HCT116 (cell line): Measurements from ENCODE around the gene SRP68. TPM values are rescaled to one million over a fixed set of nuclear protein-coding genes. Genes with fewer than 3 reads are reported as not detected.

Experiments
- CEBPB ChIP-seq: IDR thresholded peaks from 2 replicates; pipeline ENCODE4 v1.6.1; 2012; ENCODE audit warnings: low read depth
- ELF1 ChIP-seq: IDR thresholded peaks from 2 replicates; pipeline ENCODE4 v1.6.1; 2012; ENCODE audit warnings: low read depth, borderline replicate concordance
- JUND ChIP-seq: IDR thresholded peaks from 2 replicates; pipeline ENCODE4 v1.6.1; 2012
- RAD21 ChIP-seq: IDR thresholded peaks from 2 replicates; pipeline ENCODE4 v1.6.1; 2012; ENCODE audit warnings: low read depth, mild to moderate bottlenecking
- SIN3A ChIP-seq: IDR thresholded peaks from 2 replicates; pipeline ENCODE4 v1.6.1; 2012; ENCODE audit warnings: low read depth
- SRF ChIP-seq: IDR thresholded peaks from 2 replicates; pipeline ENCODE4 v1.6.1; 2012; ENCODE audit warnings: low read depth
- ZBTB33 ChIP-seq: IDR thresholded peaks from 2 replicates; pipeline ENCODE4 v1.6.1; 2011; ENCODE audit warnings: mild to moderate bottlenecking, low read length, moderate library complexity; ENCODE audit not compliant: insufficient replicate concordance; ENCODE audit errors: extremely low read depth
- total RNA-seq: library from RNA; stranded (reverse); gene quantifications from one replicate; pipeline ENCODE4 v1.2.1, GENCODE V29; 2021; ENCODE audit not compliant: unreplicated experiment
- TF ChIP-seq, protein P1 (sequence below), 3 experiments: fragments of 200-600 bp in 1 of 3; sonication (generic) in 1 of 3; IDR thresholded peaks in 2 of 3; conservative IDR thresholded peaks in 1 of 3; 2 replicates each; pipeline ENCODE4 v1.5.1; 2012 to 2017; ENCODE audit warnings: low read depth in 2 of 3, low read length in 2 of 3, antibody characterized with exemption in 1 of 3, borderline replicate concordance in 1 of 3, control low read depth in 1 of 3, mild to moderate bottlenecking in 1 of 3, mixed read lengths in 1 of 3, mixed run types in 1 of 3, moderate library complexity in 1 of 3; ENCODE audit not compliant: insufficient read depth in 1 of 3
- TF ChIP-seq, protein P2 (sequence below): IDR thresholded peaks from 2 replicates; pipeline ENCODE4 v1.6.1; 2012

Gene SRP68
- total RNA-seq, 1 experiment from 2014 or later, result 152 TPM

GRCh38 chr17:76050538-76051467, 21.5 kb downstream of the SRP68 start (continued):
- TF ChIP-seq, protein P1, sequence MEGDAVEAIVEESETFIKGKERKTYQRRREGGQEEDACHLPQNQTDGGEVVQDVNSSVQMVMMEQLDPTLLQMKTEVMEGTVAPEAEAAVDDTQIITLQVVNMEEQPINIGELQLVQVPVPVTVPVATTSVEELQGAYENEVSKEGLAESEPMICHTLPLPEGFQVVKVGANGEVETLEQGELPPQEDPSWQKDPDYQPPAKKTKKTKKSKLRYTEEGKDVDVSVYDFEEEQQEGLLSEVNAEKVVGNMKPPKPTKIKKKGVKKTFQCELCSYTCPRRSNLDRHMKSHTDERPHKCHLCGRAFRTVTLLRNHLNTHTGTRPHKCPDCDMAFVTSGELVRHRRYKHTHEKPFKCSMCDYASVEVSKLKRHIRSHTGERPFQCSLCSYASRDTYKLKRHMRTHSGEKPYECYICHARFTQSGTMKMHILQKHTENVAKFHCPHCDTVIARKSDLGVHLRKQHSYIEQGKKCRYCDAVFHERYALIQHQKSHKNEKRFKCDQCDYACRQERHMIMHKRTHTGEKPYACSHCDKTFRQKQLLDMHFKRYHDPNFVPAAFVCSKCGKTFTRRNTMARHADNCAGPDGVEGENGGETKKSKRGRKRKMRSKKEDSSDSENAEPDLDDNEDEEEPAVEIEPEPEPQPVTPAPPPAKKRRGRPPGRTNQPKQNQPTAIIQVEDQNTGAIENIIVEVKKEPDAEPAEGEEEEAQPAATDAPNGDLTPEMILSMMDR (IDR thresholded peaks at IDR 0.05 in 2 of 3, conservative IDR thresholded peaks at IDR 0.05 in 1 of 3; ENCODE audit: borderline replicate concordance in 1 of 3, insufficient read depth in 1 of 3, low read depth in 2 of 3, low read length in 2 of 3), result no peak
- TF ChIP-seq ELF1 (no peak), JUND (peak; percentile 28; the same call in 1 of the 2 replicates), SRF (no peak), CEBPB (no peak), RAD21 (no peak; the same call in 1 of the 2 replicates), SIN3A (no peak), ZBTB33 (no peak)
- TF ChIP-seq, protein P2, sequence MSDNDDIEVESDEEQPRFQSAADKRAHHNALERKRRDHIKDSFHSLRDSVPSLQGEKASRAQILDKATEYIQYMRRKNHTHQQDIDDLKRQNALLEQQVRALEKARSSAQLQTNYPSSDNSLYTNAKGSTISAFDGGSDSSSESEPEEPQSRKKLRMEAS, result peak; percentile 43; the same call in 1 of the 2 replicates
- TF ChIP-seq, all 23 proteins: peak for 4
